OCI-LY3 (cell line): ENCODE measurements around the gene SPON1.

ENCODE experiments used
- CTCF ChIP-seq: fragments of 200-600, 300-600 bp; sonication (generic); IDR thresholded peaks from 2 replicates; pipeline ENCODE4 v1.5.1; 2014; ENCODE audit warnings: antibody characterized with exemption, low read length, low read depth
- EZH2phosphoT487 ChIP-seq: fragments of 200-600 bp; shearing (Covaris generic); IDR thresholded peaks from 2 replicates; pipeline ENCODE4 v1.6.1; 2018; ENCODE audit warnings: antibody characterized with exemption, mixed run types, low read depth

DNA sequence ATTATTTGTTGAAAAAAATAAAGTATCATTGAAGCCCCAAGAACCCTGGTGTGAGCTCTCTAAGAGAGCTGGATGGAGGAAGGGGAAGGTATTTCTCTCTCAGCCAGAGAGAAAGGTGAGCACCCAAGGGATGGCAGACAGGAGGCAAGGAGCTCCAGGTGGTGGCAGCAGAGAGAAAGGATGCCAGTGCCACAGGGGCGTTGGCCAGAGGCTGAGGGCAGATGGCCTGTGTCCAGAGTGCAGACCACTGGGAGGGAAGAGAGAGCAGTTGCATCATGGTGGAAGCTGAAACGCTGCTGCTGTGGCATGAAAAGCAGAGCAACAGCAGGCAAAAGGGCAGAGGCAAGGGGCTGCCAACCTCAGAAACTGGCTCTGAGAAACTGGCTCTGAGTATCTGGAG is 8.5 kb downstream of the SPON1 start:
- TF ChIP-seq CTCF (peak; percentile 67), EZH2phosphoT487 (no peak)
